ENCODE measurements around the gene ELP1.
"Not testable (repeated sequence)": the region's sequence is repeated elsewhere in the genome, so short reads cannot be mapped to it uniquely, and the experiment has no call there.

Gene ELP1

GRCh38 chr9:108921200-108921599 lies 12.7 kb downstream of the ELP1 start:
- no peak for DNase-seq

GRCh38 chr9:108920401-108920800 lies 13.5 kb downstream of the ELP1 start:
- DNase-seq = not testable (repeated sequence)

- no peak for DNase-seq
Measured at GRCh38 chr9:108919517-108919916, 14.4 kb downstream of the ELP1 start.

DNA sequence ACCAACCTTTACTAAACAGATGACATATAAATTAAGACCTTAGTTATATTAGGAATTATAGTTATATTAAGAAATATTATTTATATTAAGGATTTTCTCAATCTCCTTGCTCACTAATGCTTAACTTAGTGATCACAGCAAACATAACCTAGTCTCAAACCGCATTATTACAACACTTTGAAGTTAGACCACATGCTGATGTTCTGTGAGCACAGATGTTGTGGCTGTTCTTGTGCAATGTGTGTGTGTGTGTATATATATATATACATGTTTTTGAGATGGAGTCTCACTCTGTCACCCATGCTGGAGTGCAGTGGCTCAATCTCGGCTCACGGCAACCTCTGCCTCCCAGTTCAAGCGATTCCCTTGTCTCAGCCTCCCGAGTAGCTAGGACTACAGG lies 20.5 kb downstream of the ELP1 start:
- DNase-seq = no peak

GRCh38 chr9:108911820-108912219 lies 22.1 kb downstream of the ELP1 start:
- DNase-seq = no peak

GRCh38 chr9:108910914-108911313 lies 23.0 kb downstream of the ELP1 start:
- DNase-seq = no peak

DNA sequence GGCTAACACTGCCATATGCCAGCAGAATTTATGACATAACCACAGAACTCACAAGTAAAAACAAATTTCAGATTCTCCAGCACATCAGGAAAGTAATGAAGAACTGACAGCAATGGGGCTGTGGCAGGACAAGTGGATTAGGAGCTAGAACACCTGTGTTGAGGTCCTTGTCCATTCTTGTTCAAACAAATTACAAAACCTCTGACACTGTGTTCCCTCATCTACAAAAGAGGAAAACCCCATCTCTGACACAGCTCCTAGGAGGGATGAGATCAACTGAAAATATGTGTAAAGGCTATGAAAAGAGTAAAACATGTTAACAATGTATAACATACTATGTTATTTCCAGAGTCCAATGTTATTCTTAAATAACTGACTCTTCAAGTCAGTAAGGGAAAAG lies 23.5 kb downstream of the ELP1 start:
- no peak for DNase-seq

GRCh38 chr9:108905494-108905893 lies 28.4 kb downstream of the ELP1 start:
- DNase-seq = no peak

DNA sequence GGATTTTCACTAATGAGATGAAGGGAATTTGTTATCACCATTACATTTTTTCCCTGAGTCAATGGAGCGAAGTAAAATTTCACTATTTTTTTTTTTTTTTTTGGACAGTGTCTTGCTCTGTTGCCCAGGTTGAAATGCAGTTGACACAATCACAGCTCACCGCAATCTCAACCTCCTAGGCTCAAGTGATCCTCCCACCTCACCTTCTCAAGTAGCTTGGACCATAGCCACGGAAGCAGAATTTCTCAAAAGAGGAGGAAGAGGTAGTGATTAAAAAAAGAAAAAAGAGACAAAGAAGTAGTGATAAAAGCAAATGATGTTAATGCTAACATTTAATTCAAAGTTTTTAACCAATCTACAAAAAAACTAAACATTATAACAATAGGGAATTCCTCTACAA lies 29.8 kb downstream of the ELP1 start:
- DNase-seq = no peak

DNA sequence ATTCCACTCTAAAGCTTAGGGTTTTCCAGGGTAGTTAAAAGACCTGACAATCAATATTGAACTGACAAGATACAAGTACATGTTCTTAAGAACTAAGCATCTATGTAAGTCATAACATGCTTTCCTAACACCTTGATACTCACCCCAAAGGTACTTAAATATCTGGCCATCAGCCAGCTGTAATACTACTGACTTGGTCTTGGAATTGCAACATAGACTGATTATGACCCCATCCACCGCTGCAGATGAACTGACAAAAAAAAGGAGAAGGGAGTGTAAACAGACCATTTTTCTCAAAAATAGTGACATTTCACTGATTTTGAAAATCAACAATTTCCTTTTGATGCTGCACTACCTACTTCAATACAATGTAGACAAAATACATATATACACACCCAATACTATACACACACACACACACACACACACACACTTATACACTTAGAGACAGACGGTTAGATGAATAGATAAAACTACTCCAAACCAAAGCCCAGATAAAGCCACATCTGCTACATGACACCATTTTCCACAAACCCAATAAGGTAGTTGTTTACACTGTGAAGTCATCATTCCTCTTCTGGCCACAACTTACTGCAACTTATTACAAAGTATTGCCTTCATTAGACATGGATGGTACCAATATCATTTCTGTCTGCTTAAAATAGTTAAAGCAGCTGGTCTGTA lies 30.4 kb downstream of the ELP1 start:
- no peak for DNase-seq

DNA sequence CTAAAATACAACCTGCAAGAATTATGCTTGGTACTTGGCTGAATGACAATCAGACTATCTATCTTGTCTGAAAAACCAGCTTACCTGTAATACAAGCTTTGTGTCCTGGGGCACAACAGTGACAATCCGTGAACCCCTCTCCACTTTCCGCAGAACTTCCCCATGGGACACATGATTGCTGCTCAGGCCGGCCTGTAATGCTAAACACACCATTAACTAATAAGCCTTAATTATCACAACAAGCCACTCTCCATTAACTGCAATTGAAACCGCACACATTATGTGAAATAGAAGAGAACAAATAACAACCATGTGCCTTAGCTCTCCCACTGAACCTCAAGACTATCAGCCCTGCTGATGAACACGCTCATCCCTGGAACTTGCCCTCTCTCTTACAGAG lies 33.7 kb downstream of the ELP1 start:
- DNase-seq = no peak

DNA sequence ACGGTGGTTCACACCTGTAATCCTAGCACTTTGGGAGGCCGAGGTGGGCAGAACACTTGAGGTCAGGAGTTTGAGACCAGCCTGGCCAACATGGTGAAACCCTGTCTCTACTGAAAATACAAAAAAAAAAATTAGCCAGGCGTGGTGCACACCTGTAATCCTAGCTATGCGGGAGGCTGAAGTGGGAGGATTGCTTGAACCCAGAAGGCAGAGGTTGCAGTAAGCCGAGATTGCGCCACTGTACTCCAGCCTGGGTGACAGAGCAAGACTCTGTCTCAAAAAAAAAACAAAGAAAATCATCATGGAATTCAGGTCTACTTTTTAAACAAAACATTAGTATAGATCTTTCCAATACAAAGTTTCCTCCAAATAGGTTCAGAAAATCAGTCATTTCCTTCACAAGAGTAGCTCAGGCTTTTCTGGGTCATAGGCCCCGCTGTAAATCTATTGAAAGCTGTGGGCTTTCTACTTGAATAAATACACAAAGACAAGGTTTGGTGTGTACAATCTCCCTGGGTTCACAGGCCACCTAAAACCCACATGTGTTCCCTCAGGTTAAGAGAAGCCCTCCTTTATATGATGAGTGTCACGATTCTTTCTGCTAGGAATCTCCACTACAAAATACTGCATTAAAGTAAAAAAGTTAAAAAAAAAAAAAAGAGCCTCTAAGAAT lies 34.8 kb downstream of the ELP1 start:
- DNase-seq = not testable (repeated sequence)

DNA sequence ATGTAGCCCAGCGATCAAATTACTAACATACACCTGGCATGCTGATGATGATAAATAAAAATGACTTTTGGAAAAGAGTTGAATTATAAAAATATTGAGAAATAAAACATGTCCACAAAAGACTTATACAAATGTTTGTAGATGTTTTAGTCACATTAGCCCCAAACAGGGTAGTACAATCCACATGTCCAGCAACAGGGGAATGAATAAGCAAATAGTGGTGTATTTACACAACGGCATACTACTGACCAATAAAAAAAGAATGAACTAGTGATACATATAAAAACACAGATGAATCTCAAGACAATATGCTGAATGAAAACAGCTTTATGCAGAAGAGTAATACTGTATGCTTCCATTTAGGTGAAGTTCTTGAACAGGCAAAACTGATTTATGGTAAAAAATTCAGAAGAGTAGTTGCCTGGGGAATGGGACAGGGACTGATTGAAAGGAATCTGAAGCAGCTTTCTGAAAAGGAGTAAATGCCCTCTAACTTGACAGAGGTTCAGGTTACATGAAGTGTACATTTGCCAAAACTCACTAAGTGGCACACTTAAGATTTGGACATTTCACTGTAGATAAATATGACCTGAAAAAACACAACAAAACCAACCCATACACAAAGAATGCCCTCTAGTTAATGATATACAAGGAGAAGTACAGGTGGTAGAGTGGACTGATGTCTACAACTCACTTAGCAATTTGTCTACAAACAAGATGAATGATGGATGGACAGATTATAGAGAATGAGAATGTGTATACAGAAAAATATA lies 36.4 kb downstream of the ELP1 start:
- DNase-seq = no peak

- DNase-seq = no peak
Measured at GRCh38 chr9:108894225-108894997, 39.5 kb downstream of the ELP1 start.

DNA sequence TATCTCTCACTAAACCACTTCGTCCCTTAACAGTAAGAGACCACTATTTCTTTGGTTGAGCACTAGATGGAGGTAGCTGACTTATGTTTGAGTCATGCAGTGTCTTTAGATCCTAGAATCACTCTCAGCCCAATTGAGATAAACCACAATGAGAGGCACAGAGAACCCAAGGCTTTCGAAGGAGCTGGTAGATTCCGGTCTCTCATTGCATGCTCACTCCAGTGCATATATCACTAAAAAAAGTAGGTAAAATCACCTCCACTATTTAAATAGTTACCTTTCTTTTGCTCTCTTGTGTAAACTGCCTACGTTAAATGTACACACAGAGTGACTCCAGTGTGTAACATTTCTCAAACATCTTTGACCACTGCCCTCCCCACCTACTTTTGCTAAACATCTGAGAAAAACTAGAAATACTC lies 44.3 kb downstream of the ELP1 start:
- DNase-seq = peak; percentile 13

- not testable (repeated sequence) for DNase-seq
Measured at GRCh38 chr9:108886594-108887271, 47.2 kb downstream of the ELP1 start.

GRCh38 chr9:108885643-108886348 lies 48.1 kb downstream of the ELP1 start:
- peak; percentile 80 for DNase-seq

GRCh38 chr9:108884701-108885100 lies 49.2 kb downstream of the ELP1 start:
- DNase-seq = no peak

GRCh38 chr9:108883085-108883484 lies 50.8 kb downstream of the ELP1 start:
- DNase-seq = no peak

DNA sequence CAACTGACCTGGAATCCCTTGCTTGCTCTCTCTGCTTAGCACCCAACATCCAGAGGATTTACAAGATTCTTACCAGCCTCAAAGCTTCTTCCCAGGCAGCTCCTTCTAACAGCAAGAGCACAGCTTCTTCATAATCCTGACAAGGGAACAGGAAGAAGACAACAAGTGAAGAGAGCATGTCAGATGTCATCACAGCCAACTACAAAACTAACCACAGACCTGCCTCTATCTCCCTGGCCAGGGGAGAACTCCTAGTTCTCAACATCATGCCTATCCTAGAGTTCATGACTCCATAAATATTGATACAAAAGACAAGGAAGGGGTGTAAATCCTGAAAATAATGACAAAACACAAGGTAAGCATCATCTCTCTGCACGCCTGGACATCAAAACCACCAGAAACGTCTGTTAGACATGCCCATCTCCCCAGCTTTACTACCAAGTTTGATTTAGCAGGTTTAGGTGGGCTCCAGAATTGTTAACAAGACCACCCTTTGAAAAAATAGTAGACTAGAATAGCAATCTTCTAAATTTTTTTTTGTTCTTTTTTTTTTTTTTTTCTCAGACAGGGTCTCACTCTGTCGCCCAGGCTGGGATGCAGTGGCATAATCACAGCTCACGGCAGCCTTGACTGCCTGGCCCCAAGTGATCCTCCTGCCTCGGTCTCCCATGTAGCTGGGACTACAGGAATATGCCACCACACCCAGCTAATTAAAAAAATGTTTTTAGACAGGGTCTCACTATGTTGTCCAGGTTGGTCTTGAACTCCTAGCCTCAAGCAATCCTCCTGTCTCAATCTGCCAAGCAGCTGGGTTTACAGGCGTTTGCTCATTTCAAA lies 51.7 kb downstream of the ELP1 start:
- DNase-seq = no peak

DNA sequence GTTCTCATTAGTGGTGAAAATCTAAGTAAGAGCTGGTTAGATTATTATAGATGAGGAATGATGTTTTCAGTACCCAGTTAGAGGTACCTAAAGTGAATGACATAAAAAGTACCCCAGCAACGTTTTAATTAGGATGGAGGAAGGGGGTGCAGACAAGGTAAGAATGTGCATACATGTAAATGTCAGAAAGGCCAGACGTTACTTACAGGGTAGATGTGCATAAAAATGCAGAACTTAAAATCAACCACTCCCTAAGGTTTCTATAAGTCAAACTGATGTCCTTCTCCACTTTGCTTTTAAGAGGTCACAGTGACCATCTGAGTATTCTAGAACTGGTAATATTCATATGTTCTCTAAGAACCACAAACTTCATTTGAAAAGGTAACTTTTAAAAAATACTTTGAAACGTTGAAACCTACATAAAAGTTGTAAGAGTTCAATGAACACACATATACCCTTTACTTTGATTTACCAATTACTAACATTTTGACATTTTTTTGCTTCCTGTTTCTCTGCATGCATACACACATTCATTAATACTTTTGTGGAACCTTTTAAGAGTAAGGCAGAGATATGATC lies 53.1 kb downstream of the ELP1 start:
- no peak for DNase-seq

All from NCI-H82 (cell line).